ENCODE results near the gene NCK1.

Gene NCK1

DNA sequence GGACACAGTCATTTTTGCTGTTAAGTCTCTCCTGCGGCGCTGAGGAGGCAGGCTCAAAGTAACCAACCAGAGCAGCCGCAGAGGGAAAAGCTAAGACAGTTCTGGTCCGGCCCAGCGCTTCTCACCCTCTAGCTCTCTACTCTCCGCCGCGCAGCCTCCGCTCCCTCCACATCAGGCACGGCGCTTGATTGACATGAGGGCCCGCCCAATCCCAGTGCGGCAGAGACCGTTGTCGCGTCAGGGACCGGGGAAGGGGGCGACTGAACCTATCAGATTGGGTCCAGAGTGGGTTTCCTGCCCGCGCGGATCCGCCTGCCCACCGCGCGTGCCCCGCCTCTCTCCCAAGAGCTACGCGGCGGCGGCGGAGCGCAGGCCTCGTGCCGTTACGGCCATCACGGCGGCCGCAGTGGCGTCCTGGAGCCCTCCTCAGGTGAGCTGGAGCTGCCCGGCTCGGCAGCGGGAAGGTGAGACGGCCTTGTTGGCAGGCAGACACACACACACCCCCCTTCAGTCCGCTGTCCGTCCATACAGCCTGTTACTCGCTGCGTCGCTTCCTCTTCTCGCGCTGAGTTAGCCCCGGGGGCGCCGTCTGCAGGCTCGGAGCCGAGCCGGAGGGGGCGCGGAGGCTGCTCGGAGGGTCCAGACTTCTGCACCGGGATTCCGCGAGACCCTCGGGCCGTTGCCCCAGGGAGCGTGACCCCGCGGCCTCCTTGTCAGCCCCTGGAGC lies at the start of gene NCK1:
Gene NCK1, plus strand, starts transcription at position 319 of the 727 bp plus-strand sequence. CDS start 65,794 bp downstream, outside the sequence.
- peak; percentile 96 to 99 for DNase-seq (ENCODE audit: low spot score in 2 of 2)
- no peaks in the 10 kb centered on the region for H3K9me3 ChIP-seq
- no peaks in the 10 kb centered on the region; the same call in 1 of the 2 replicates for H3K36me3 ChIP-seq (replicated peaks)
- H3K27me3 ChIP-seq (ENCODE audit: low read depth), result no peaks in the 10 kb centered on the region
- H3K4me3 ChIP-seq, result peak within 1 kb of the TSS; percentile 95
- peaks cover 23% of the 10 kb centered on the region for H3K4me1 ChIP-seq
- in situ Hi-C loops (cut with MboI; ENCODE audit: low sequenced_read_pairs), result no loop called here

DNA sequence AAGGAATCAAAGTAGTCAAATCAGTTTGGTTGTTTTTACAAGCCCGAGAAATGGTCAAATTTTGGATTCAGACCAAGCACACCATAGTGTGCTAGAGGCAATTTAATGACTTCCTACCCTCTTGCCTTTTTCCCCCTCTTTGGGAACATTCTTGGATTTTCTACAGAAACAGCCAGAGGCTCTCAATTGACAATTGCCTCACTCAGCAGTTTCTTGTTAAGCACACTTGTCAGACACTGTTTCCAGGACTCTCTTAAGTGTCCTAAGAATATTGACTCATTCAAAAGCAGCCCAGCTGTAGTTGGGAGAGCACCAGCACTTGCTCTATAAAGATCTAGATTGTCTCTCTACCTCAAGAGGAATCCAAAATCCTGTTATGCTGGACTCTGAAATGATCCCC lies 44.6 kb upstream of the NCK1 start:
- DNase-seq (ENCODE audit: low spot score in 2 of 2), result no peak
- H3K9me3 ChIP-seq, result no peaks in the 10 kb centered on the region
- no peaks in the 10 kb centered on the region for H3K27me3 ChIP-seq (ENCODE audit: low read depth)
- H3K4me3 ChIP-seq, result no peak overlapping the region
- 0 out of 2 replicates have a peak, but pooled peaks cover 1% of the 10 kb centered on the region for H3K36me3 ChIP-seq (replicated peaks)
- peaks cover 17% of the 10 kb centered on the region for H3K4me1 ChIP-seq
- in situ Hi-C loops (cut with MboI; ENCODE audit: low sequenced_read_pairs), result no loop called here

DNA sequence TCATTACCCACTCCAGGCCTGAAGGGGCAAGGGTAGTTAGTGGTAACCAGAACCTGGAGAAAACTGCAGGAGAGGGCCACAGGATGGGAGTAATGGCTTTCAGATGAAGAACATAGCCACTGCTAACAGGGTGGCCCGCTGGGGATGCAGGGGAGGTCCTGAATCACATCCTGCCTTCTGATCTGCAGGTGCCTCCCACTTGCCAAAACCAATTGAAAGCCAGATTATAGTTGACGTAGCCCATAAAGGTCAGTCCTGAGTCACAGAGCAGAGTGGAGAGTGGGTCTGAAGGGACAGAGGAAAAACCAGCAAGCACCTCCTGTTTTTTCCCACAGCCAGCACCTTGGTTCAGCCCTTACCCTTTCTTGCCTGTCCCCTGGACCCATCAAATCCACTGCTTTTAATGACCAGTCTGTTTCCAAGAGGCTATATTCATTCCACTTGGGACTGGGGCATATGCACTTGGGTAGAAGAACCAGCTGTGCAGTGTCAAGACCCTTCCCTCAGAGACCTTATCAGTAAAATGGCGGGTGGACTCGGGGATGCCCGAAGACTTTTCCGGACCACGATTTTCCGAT lies 43.7 kb upstream of the NCK1 start:
- Histone ChIP-seq H3K27me3 (ENCODE audit: low read depth) (no peaks in the 10 kb centered on the region), H3K36me3 (replicated peaks) (0 out of 2 replicates have a peak, but pooled peaks cover 6% of the 10 kb centered on the region), H3K9me3 (no peaks in the 10 kb centered on the region), H3K4me3 (peak overlapping the region; percentile 64), H3K4me1 (peaks cover 17% of the 10 kb centered on the region)
- in situ Hi-C loops (cut with MboI; ENCODE audit: low sequenced_read_pairs), result no loop called here
- DNase-seq (ENCODE audit: low spot score in 2 of 2), result peak in 1 of 2 experiments; percentile 47

DNA sequence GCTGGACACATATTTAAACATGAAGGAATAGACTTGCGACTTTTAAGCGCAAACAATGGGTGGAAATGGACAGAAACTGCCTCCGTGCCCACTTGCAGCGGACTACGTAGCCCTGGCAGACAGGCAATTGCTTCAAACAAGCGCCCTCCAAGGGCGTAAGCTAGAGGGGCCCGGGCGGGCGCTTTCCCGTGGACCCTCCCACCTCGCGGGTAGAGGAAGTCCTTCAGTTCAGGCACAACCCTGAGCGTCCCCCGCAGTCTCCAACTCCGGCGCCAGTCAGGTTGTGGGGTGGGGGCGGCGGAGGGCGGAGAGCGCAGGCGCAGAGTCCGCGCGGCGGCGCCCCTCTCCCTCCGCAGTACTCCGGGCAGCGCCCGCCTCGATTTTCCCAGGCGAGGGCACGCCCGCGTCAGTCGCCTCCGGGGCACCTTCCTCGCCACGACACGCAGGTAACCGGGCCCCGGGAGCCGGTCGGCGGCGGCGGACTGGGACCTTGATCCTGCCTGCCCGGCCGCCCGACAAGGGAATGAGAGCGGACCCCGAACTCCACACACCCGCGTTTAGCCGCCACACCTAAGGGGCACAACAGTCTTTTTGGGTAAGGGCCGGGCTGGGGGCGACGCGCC lies 43.1 kb upstream of the NCK1 start, which contains the start of gene SLC35G2:
Gene SLC35G2, plus strand, starts transcription at position 358 of the 623 bp plus-strand sequence. CDS start 35,335 bp downstream, outside the sequence.
- peak; percentile 73 to 88 for DNase-seq (ENCODE audit: low spot score in 2 of 2)
- in situ Hi-C loops (cut with MboI; ENCODE audit: low sequenced_read_pairs), result no loop called here
- H3K4me1 ChIP-seq, result peaks cover 17% of the 10 kb centered on the region
- H3K36me3 ChIP-seq (replicated peaks), result 0 out of 2 replicates have a peak, but pooled peaks cover 6% of the 10 kb centered on the region
- H3K27me3 ChIP-seq (ENCODE audit: low read depth), result no peaks in the 10 kb centered on the region
- no peaks in the 10 kb centered on the region for H3K9me3 ChIP-seq
- H3K4me3 ChIP-seq, result peak within 1 kb of the TSS; percentile 64

DNA sequence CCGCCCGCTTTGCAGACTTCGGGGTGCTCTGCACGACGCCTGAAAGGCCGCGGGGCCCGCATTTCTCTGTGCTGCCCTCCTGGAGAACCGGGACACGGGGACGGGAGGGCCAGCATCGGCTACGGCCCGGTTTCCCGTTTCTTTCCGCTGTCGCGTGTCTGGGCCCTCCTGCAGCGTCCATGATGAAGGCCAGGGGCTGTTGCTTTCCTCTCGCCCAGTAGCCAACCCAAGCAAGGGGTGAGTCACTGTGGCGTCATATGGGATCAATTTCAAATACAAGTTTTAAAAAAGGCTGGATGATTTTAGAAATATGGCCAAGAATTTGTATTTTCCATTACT lies 42.6 kb upstream of the NCK1 start:
- H3K4me1 ChIP-seq, result peaks cover 17% of the 10 kb centered on the region
- in situ Hi-C loops (cut with MboI; ENCODE audit: low sequenced_read_pairs), result no loop called here
- no peaks in the 10 kb centered on the region for H3K9me3 ChIP-seq
- peak overlapping the region; percentile 64 for H3K4me3 ChIP-seq
- no peaks in the 10 kb centered on the region for H3K27me3 ChIP-seq (ENCODE audit: low read depth)
- peak; percentile 40 to 44 for DNase-seq (ENCODE audit: low spot score in 2 of 2)
- H3K36me3 ChIP-seq (replicated peaks), result 0 out of 2 replicates have a peak, but pooled peaks cover 6% of the 10 kb centered on the region

DNA sequence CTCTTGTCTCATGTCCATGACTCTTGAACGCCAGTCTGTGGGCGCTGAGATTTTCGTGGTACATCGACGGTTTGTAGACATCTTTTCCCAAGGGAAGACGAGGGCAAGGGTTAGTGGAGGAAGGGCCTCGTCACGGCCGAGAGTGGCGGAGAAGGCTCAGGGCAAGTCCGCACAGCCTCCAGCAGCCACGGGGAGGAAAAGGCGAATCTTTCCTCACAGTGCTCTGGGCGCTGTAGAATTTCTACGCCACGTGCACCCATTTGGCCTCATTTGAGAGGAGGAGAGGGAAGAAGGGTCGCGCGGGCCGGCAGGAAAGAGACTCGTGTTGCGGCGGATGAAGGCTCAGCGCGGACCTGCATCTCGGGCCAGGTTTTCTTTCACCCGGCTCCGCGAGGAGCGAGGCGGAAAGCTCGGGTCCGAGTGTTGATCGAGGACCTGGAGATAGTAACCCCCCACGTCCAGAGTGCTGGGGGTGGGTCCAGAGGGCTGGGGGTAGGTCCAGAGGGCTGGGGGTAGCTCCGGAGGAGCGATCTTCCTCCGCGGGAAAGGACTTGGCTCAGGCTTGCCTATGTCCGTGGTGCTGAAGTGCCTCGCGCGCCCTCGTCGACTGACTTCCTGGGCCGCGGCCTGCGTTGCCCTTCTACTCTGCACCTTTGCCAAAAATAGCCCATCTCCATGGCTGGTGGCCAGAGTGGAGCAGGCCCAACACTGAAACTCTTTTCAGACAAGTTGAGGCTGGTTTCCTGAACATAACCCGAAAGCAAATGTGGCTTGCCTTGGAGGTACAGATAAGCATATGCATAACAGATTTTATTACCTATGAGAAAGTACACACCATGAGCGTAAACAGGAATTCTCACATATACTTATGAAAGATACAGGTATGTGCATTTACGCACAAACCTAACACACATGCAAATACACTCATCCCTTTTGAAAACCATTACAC lies 42.0 kb upstream of the NCK1 start:
- Histone ChIP-seq H3K27me3 (ENCODE audit: low read depth) (no peaks in the 10 kb centered on the region), H3K4me3 (peak overlapping the region; percentile 64), H3K4me1 (peaks cover 17% of the 10 kb centered on the region), H3K9me3 (no peaks in the 10 kb centered on the region), H3K36me3 (replicated peaks) (0 out of 2 replicates have a peak, but pooled peaks cover 6% of the 10 kb centered on the region)
- in situ Hi-C loops (cut with MboI; ENCODE audit: low sequenced_read_pairs), result no loop called here
- peak; percentile 73 to 79 for DNase-seq (ENCODE audit: low spot score in 2 of 2)

DNA sequence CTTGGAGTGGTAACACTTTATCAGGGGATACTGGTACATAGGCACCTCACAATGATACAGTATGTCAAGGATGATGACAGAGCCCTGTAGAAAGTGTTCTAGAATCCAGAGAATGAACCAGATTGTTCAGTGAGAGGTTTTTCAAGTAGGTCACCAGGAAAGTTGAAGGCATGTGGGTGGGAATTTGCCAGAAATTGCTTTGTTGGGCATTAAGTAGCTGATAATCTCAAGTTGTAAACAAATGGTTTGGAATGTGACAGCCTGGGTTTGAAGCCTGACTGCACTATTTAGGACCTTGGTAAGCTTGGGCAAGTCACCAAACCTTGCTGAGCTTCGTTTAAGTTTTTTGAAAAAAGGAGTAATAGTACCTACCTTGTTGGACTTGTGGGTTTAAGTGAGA lies 30.5 kb upstream of the NCK1 start:
- Histone ChIP-seq H3K4me3 (no peak overlapping the region), H3K36me3 (replicated peaks) (no peaks in the 10 kb centered on the region), H3K9me3 (no peaks in the 10 kb centered on the region), H3K27me3 (ENCODE audit: low read depth) (no peaks in the 10 kb centered on the region), H3K4me1 (no peaks in the 10 kb centered on the region)
- DNase-seq (ENCODE audit: low spot score in 2 of 2), result no peak
- in situ Hi-C loops (cut with MboI; ENCODE audit: low sequenced_read_pairs), result no loop called here

DNA sequence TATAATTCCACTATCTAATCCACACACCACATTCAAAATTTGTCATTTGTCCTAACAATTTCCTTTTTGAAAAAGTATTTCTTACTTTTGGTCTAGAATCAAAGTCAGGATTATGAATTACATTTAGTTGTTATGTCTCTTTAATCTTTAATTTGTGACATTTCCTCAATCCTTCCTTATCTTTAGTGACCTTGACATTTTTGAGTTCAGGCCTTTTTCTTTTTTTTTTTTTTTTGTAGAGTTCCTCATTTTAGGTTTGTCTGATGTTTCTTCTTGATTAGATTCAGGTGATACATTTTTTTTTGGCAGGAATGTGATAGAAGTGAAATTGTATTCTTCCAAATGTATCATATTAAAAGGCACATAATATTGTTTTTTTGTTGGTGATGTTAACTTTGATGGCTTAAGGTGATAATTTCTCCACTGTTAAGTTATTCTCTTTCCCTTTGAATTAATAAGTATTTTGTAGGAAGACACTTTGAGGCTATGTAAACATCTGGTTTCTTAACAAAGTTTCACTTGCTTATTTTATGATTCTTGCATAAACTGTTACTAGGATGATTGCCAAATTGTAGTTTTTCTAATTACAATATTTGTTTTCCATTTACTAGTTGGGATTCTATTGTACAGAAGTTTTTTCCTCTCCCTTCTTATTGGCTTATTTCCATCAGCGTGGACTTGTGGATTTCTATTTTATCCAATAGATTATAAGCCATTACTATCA lies 26.8 kb upstream of the NCK1 start:
- in situ Hi-C loops (cut with MboI; ENCODE audit: low sequenced_read_pairs), result no loop called here
- no peak overlapping the region for H3K4me3 ChIP-seq
- no peaks in the 10 kb centered on the region for H3K27me3 ChIP-seq (ENCODE audit: low read depth)
- DNase-seq (ENCODE audit: low spot score in 2 of 2), result no peak
- peaks cover 9% of the 10 kb centered on the region for H3K4me1 ChIP-seq
- H3K36me3 ChIP-seq (replicated peaks), result peaks cover 5% of the 10 kb centered on the region; the same call in 1 of the 2 replicates
- no peaks in the 10 kb centered on the region for H3K9me3 ChIP-seq

DNA sequence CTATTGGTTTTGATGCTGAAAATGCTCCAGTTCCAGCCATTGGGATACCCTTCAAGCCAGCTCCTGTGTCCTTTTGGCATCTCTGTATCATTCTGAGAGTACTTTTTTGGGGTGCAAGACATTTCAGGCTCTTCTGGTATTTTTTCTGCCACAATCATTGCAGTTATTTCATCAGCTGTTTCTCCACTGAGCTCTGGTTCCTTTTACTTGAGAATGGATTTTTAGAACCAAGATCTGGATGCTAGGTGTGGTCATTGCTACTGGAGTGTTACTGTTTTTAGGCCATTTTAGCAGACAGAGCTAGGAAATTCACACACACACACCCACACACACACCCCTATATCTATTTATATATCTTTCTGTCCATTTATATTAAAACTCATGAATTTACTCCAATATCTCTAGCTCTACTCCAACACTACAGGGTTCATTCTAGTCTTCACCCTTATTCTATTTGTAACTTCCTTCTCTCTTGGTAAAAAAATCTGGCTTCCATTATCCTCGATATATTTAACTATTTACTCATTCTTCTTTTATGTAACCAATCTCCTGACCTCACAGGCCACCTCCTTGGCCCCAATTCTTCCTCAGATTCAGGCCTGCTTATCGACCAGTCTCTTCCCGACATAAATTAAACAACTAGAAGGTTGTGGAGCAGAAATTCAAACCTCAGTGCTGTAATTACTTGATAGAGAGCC lies 26.0 kb upstream of the NCK1 start:
- in situ Hi-C loops (cut with MboI; ENCODE audit: low sequenced_read_pairs), result no loop called here
- Histone ChIP-seq H3K27me3 (ENCODE audit: low read depth) (no peaks in the 10 kb centered on the region), H3K4me3 (no peak overlapping the region), H3K4me1 (peaks cover 9% of the 10 kb centered on the region), H3K9me3 (no peaks in the 10 kb centered on the region), H3K36me3 (replicated peaks) (peaks cover 5% of the 10 kb centered on the region; the same call in 1 of the 2 replicates)
- DNase-seq (ENCODE audit: low spot score in 2 of 2), result no peak

DNA sequence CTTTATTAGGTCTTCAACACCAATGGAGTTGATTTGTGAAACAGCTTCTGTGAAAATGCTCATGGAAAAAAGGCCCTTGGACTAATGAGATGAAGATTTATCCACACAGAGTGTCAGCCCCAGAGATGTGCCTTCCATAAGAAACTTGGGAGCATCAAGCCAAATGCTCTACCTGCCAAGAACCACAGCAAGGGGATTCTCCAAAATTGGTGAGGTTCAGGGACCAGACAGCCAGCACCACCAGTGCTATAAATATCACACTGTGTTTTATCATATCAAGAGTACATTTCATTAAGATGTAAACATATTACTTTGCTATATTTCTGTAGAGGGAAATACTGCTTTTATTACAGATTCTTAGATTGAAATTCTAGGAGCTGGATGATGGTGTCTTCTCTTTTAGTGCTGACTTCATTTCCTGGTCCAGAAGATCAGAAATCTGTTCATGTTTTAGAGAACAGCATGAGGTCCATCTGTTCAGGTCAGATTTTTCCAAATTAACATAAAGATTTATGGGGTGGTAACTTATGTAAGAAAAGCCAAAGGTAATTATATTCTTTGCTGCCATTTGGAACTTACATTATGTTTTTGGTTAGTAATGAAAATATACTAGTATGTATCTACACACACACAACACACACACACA lies 25.4 kb upstream of the NCK1 start:
- in situ Hi-C loops (cut with MboI; ENCODE audit: low sequenced_read_pairs), result no loop called here
- Histone ChIP-seq H3K4me1 (peaks cover 9% of the 10 kb centered on the region), H3K36me3 (replicated peaks) (peaks cover 5% of the 10 kb centered on the region; the same call in 1 of the 2 replicates), H3K9me3 (no peaks in the 10 kb centered on the region), H3K4me3 (no peak overlapping the region), H3K27me3 (ENCODE audit: low read depth) (no peaks in the 10 kb centered on the region)
- no peak for DNase-seq (ENCODE audit: low spot score in 2 of 2)

DNA sequence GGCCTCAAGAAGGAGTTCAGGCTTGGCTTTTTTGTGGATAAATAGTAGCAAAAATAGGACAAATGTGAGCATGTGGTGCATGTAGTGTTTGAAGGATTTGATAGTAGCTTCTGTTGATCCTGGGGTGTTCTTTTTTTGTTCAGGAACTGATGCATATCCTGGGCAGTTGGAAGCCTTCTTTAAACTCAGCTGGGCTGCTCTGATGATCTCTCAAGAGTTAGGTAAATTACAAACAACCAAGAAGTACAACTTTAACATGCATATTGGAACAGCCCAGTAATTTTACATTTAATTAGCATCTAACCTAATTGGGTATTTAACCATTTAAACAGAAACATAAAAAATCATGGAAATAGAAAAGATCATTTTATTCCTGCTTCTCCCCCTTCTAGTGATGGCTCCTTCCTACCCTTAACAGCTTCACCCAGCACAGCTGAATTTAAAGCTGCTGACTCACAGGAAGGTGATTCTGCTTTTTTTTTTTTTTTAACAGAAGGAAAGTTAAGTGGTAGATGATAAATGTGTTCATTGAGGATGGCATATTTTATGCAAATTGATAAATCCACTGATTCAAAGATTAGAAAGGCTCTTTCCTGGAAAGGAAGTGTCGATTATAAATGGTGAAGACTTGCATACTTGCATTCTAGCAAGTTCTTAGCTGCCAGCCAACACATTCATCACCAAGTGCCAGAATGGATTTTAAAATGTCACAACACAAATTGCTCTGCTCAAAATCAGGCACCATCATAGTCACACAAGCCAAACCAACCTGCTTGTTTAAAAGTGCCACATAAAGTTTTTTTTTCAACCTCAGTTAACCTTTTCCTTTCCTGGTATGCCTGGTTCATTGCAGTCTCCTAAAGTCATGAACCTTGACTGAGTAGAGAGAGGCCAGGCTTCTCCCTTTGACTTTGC lies 23.1 kb upstream of the NCK1 start:
- H3K4me3 ChIP-seq, result no peak overlapping the region
- in situ Hi-C loops (cut with MboI; ENCODE audit: low sequenced_read_pairs), result no loop called here
- DNase-seq (ENCODE audit: low spot score in 2 of 2), result no peak

More for the DNA sequence above, 23.1 kb upstream of the NCK1 start:
- H3K27me3 ChIP-seq (ENCODE audit: low read depth), result no peaks in the 10 kb centered on the region
- no peaks in the 10 kb centered on the region for H3K9me3 ChIP-seq
- H3K36me3 ChIP-seq (replicated peaks), result peaks cover 10% of the 10 kb centered on the region
- H3K4me1 ChIP-seq, result peaks cover 9% of the 10 kb centered on the region

All from HAP-1 (cell line).